Measurements from ENCODE around the gene ACOT12. TPM values are rescaled to one million over a fixed set of nuclear protein-coding genes. Genes with fewer than 3 reads are reported as not detected.

Gene ACOT12
- total RNA-seq, 6 experiments from 2014 or later: 50.5 to 115 (median 67.5) TPM

- DNase-seq (peak; percentile 63 to 83 (median 79)), ATAC-seq (peak; percentile 61 to 77 (median 76))
- Histone ChIP-seq H3K4me1 (peaks cover 0 to 78% (median 23%) of the 10 kb centered on the region in 4 donors), H3K36me3 (peaks cover 0 to 14% (median 5%) of the 10 kb centered on the region in 4 donors), H3K4me3 (no peak overlapping the region), H3K27ac (peak overlapping the region in 2 of 3 donors; percentile 84 to 91), H3K27me3 (no peaks in the 10 kb centered on the region), H3K9me3 (no peaks in the 10 kb centered on the region)
- intact Hi-C loops (cut with DNase I): no loop called here
- no peak for TF ChIP-seq POLR2A (IDR thresholded peaks at IDR 0.05)
- TF ChIP-seq CTCF (IDR thresholded peaks at IDR 0.05): no peak
- WGBS (ENCODE audit: insufficient coverage, low coverage, low lambda C conversion rate, missing lambda C conversion rate): 27% methylated on average over 4 of the region's 4 CpGs
These were observed 30.7 kb downstream of the ACOT12 start for GRCh38 chr5:81363093-81363871.

GRCh38 chr5:81361600-81361999 lies 32.3 kb downstream of the ACOT12 start:
- no peak for TF ChIP-seq CTCF (IDR thresholded peaks at IDR 0.05)
- TF ChIP-seq POLR2A (IDR thresholded peaks at IDR 0.05): no peak
- Histone ChIP-seq H3K4me1 (peaks cover 0 to 84% (median 28%) of the 10 kb centered on the region in 4 donors), H3K27ac (peak overlapping the region in 2 of 3 donors; percentile 84 to 91), H3K36me3 (peaks cover 0 to 14% (median 4%) of the 10 kb centered on the region in 4 donors), H3K4me3 (no peak overlapping the region), H3K9me3 (no peaks in the 10 kb centered on the region), H3K27me3 (no peaks in the 10 kb centered on the region)
- 54% methylated on average over 2 of the region's 2 CpGs for WGBS (ENCODE audit: insufficient coverage, low coverage, low lambda C conversion rate, missing lambda C conversion rate)
- ATAC-seq (peak; percentile 55 to 78 (median 70)), DNase-seq (no peak)
- intact Hi-C loops (cut with DNase I): no loop called here

GRCh38 chr5:81360640-81361039 lies 33.3 kb downstream of the ACOT12 start:
- Histone ChIP-seq H3K36me3 (peaks cover 0 to 14% (median 4%) of the 10 kb centered on the region in 4 donors), H3K9me3 (no peaks in the 10 kb centered on the region), H3K4me3 (no peak overlapping the region), H3K27ac (peak overlapping the region in 2 of 3 donors; percentile 84 to 91), H3K4me1 (peaks cover 0 to 92% (median 32%) of the 10 kb centered on the region in 4 donors), H3K27me3 (no peaks in the 10 kb centered on the region)
- WGBS (ENCODE audit: insufficient coverage, low coverage, low lambda C conversion rate, missing lambda C conversion rate): 76% methylated on average over 3 of the region's 4 CpGs
- TF ChIP-seq POLR2A (IDR thresholded peaks at IDR 0.05): no peak
- no peak for TF ChIP-seq CTCF (IDR thresholded peaks at IDR 0.05)
- no peak for ATAC-seq
- DNase-seq: no peak
- intact Hi-C loops (cut with DNase I): no loop called here

GRCh38 chr5:81359881-81360280 lies 34.1 kb downstream of the ACOT12 start:
- peaks cover 1 to 92% (median 35%) of the 10 kb centered on the region in 4 donors for H3K4me1 ChIP-seq
- DNase-seq (no peak), ATAC-seq (no peak)
- H3K27ac ChIP-seq: peak overlapping the region in 2 of 3 donors; percentile 84 to 91
- H3K4me3 ChIP-seq: no peak overlapping the region
- H3K27me3 ChIP-seq: no peaks in the 10 kb centered on the region
- H3K9me3 ChIP-seq: no peaks in the 10 kb centered on the region
- WGBS (ENCODE audit: insufficient coverage, low coverage, low lambda C conversion rate, missing lambda C conversion rate): 61% methylated on average over 2 of the region's 2 CpGs
- TF ChIP-seq POLR2A (IDR thresholded peaks at IDR 0.05) (no peak), CTCF (IDR thresholded peaks at IDR 0.05) (no peak)
- intact Hi-C loops (cut with DNase I): no loop called here
- peaks cover 0 to 14% (median 4%) of the 10 kb centered on the region in 4 donors for H3K36me3 ChIP-seq

Measured in right lobe of liver (tissue), 6 donors.